Subcutaneous adipose tissue (tissue), 4 donors: ENCODE data around the gene TMOD2. TPM values are rescaled to one million over a fixed set of nuclear protein-coding genes. Genes with fewer than 3 reads are reported as not detected.

Source experiments
- CTCF ChIP-seq: fragments of 450-650 bp; IDR thresholded peaks from one replicate; pipeline ENCODE4 v1.5.1; 2016; ENCODE audit warnings: low read depth, mild to moderate bottlenecking, control low read depth, antibody characterized with exemption, moderate library complexity
- total RNA-seq, 4 donors: library from RNA; depleted of rRNA; stranded (reverse); fragments of >200 nt; gene quantifications; one replicate each; pipeline ENCODE4 v1.1.0, GENCODE V29; 2016

The TMOD2 gene
- total RNA-seq, 4 donors from 2014 or later = 7.9 to 12.4 (median 11.2) TPM

- TF ChIP-seq CTCF = no peak
Observed at GRCh38 chr15:51714911-51715310, 36.5 kb upstream of the TMOD2 start.

GRCh38 chr15:51718219-51718618 lies 33.2 kb upstream of the TMOD2 start:
- TF ChIP-seq CTCF = no peak

GRCh38 chr15:51718746-51719145 lies 32.7 kb upstream of the TMOD2 start:
- no peak for TF ChIP-seq CTCF

- no peak for TF ChIP-seq CTCF
Observed at GRCh38 chr15:51720201-51720995, 31.0 kb upstream of the TMOD2 start.

DNA sequence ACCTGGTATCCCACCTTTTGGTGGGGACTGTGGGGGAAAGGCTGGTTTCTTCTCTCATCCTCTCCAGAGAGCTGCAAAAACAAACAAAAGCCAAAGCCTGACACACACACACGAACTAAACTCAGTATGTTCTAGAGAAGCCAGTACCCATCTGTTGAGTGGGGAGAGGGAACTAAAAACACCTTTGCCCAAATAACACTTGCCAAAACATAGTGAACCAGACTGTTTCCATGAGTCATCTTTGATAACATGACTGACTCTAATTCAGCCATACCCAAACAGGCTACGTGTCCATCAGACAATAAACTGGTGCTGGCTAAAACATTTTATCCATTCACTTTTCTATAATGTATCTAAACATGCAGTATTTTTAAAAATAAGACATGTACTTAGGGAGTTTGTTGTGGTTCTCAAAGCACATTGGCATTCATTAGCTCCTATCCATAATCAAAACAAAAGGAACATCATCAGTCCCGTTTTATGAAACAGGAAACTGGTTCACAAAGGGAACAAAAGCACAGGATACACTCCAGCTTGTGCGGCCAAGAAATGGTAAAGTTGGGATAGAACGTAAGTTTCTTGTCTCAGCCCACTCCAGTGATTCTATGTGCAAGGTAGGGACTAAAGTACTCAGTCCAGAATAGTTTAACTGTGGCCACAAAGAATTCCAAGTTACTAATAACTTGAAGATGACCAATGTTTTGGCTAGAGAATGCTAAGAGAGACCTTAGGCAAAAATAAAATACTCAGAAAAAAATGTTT lies 30.0 kb upstream of the TMOD2 start:
- TF ChIP-seq CTCF = no peak

DNA sequence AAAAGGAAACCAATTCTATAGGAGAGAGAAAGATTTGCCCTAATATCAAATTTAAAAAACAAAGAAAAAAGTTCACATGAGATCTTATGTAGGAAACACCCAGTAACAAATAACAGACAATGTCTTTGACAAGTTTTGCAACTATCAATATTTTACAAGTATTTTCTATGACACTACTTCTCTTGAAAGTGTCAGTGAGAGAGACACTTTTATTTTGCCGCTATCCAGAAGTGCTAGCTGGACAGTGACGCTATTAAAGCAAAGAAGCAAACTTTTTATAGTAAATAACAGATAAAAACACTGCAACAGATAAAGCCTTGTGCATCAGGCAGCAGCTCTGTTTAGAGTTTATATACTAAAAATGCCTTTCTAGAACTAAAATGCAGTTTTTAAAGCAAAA lies 27.2 kb upstream of the TMOD2 start:
- TF ChIP-seq CTCF = no peak

DNA sequence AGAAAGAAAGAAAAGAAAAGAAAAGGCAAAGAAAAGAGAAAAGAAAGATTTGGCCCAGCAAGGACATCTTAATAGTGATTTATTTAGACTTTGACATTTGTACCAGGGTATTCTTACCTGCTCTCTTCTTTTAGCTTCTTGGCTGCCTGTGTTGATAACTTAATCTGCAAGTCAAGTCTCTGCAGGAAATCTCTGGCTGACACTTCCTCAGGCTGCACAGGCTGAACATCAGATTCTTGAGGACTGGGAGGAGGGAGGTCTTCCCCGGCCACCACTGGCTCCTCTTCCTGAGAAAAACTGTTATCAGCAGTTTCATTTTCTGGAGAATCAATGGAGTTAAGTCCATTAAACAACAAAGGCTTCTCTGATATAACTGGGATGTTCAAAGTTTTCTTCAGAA lies 26.7 kb upstream of the TMOD2 start:
- no peak for TF ChIP-seq CTCF
